ENCODE results near the gene TMEFF1. TPM values are rescaled to one million over a fixed set of nuclear protein-coding genes. Genes with fewer than 3 reads are reported as not detected.

Gene TMEFF1
- total and polyA plus RNA-seq, 2 of the 8 experiments (the other 6 are each of a cell fraction or from before 2014, with no cell fraction given): 13.5 to 68.2 TPM

DNA sequence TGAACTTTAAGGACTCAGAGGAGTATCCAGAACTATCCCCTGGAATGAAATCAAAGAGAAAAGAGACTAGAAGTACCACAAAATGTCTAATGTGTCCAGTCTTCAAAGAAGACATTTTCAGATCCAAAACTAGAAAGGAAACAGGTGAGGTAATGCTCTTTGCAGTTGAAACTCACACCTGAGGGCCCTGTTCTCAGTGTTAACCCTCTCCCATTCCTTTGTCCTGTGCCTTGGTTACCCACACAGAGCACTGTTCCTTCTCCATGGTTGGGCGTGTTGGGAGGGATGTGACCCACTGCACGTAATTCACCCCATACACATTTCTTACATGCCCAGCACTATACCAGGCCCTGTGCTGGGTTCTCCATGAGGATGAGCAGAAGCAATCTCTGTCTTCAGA, 24.7 kb upstream of the TMEFF1 start:
- Histone ChIP-seq H2BK5ac (ENCODE audit: low read depth, low read length) (no peak overlapping the region), H2BK12ac (ENCODE audit: low read depth, low read length) (no peak overlapping the region), H2BK20ac (ENCODE audit: low read length) (no peak overlapping the region), H2BK120ac (replicated peaks; ENCODE audit: low read depth, low read length) (no peak overlapping the region), H2BK15ac (ENCODE audit: low read length) (no peak overlapping the region), H4K5ac (ENCODE audit: insufficient read length, low read depth, low read length) (no peak overlapping the region), H3K4me3 (ENCODE audit: extremely low read depth in 1 of 4, insufficient read depth in 2 of 4, low read depth in 3 of 4, low read length in 4 of 4) (no peak overlapping the region), H3K27ac (ENCODE audit: low read depth, low read length) (no peak overlapping the region), H4K8ac (ENCODE audit: extremely low read depth, insufficient read depth, low read length) (no peak overlapping the region), H4K91ac (replicated peaks; ENCODE audit: insufficient read length, low read length) (no peak overlapping the region), H3K23ac (ENCODE audit: insufficient read length) (no peak overlapping the region), H3K4me2 (ENCODE audit: insufficient read depth in 1 of 2, low read depth in 2 of 2, low read length in 2 of 2) (no peak overlapping the region), H3K4me1 (replicated peaks in 1 of 4; ENCODE audit: control insufficient read depth in 3 of 4, insufficient read depth in 4 of 4, low read length in 3 of 4) (peaks cover 0 to 2% (median 0%) of the 10 kb centered on the region in 4 experiments; a peak in 1 of 7 replicates), H3K27me3 (replicated peaks in 1 of 4; ENCODE audit: control insufficient read depth in 3 of 4, extremely low read depth in 1 of 4, insufficient read depth in 3 of 4, low read length in 3 of 4) (no peaks in the 10 kb centered on the region), H3K23me2 (ENCODE audit: low read depth, low read length) (no peaks in the 10 kb centered on the region), H3K9ac (replicated peaks in 1 of 4; ENCODE audit: extremely low read depth in 1 of 4, low read depth in 3 of 4, low read length in 3 of 4) (no peak overlapping the region), H2AK5ac (ENCODE audit: low read depth, low read length) (no peak overlapping the region), H4K20me1 (replicated peaks in 1 of 2; ENCODE audit: control insufficient read depth in 1 of 2, insufficient read depth in 2 of 2, low read length in 2 of 2) (no peaks in the 10 kb centered on the region), H3K56ac (replicated peaks; ENCODE audit: insufficient read length, low read depth, low read length) (no peak overlapping the region), H3K79me2 (ENCODE audit: control insufficient read depth in 1 of 2, insufficient read depth in 2 of 2, low read length in 2 of 2) (peaks cover 3 to 6% of the 10 kb centered on the region in 2 experiments; a peak in 1 of 4 replicates), H3K14ac (ENCODE audit: insufficient read length) (no peak overlapping the region), H3K4ac (replicated peaks; ENCODE audit: insufficient read length, low read depth, low read length) (no peak overlapping the region), H3K36me3 (ENCODE audit: control insufficient read depth in 2 of 4, insufficient read depth in 4 of 4, low read length in 3 of 4) (peaks cover 0 to 27% (median 4%) of the 10 kb centered on the region in 4 experiments; a peak in 3 of 8 replicates), H3K18ac (ENCODE audit: extremely low read depth, low read length) (no peak overlapping the region), H3K9me3 (ENCODE audit: insufficient read depth in 2 of 2, low read depth in 1 of 2, low read length in 1 of 2) (no peaks in the 10 kb centered on the region), H3K79me1 (ENCODE audit: low read depth, low read length) (no peaks in the 10 kb centered on the region), H2AFZ (ENCODE audit: low read length) (no peak overlapping the region)
- DNase-seq (ENCODE audit: low read depth in 1 of 2, low spot score in 2 of 2) (no peak), FAIRE-seq (no peak)
- ChIA-PET CTCF (ENCODE audit: partially characterized antibody) (interaction anchor here (4.4 kb wide), 1 partner anchor 11 kb away, joined by 19 read pairs; no protein-coding TSS in a partner anchor), POLR2A (ENCODE audit: partially characterized antibody) (interaction anchor here (0.7 to 1.5 kb wide), 3 partner anchors 17 to 28 kb away, joined by 3 to 5 read pairs (median 5); partner anchors contain the start of gene TMEFF1)
- no peak for TF ChIP-seq CTBP2 (IDR thresholded peaks at IDR 0.05; ENCODE audit: borderline replicate concordance, insufficient read depth, insufficient read length, low read length)
- no peak for TF ChIP-seq ASH2L (IDR thresholded peaks at IDR 0.05; ENCODE audit: low read length)
- TF ChIP-seq CBX8 (IDR thresholded peaks at IDR 0.05; ENCODE audit: borderline replicate concordance, low read depth, low read length): no peak
- TF ChIP-seq EP300 (IDR thresholded peaks at IDR 0.05; ENCODE audit: borderline replicate concordance in 1 of 2, low read depth in 2 of 2, low read length in 2 of 2): no peak
- TF ChIP-seq YY1 (IDR thresholded peaks at IDR 0.05; ENCODE audit: low read depth, low read length): no peak
- no peak for TF ChIP-seq SUZ12 (IDR thresholded peaks at IDR 0.05; ENCODE audit: low read length)
- TF ChIP-seq SRF (IDR thresholded peaks at IDR 0.05; ENCODE audit: low read depth, low read length): no peak
- WGBS, 2 experiments (ENCODE audit: extremely low coverage in 1 of 2, insufficient coverage in 1 of 2, insufficient read length in 1 of 2, insufficient replicate concordance in 2 of 2, low coverage in 1 of 2, low lambda C conversion rate in 2 of 2, missing lambda C conversion rate in 1 of 2): 94% methylated on average over 2 of the region's 2 CpGs; no CpG with 5 or more reads in 1 of the 2 experiments
